Vagina (tissue), 2 donors: Measurements from ENCODE around the gene FRMD4A. TPM values are rescaled to one million over a fixed set of nuclear protein-coding genes. Genes with fewer than 3 reads are reported as not detected.

ENCODE experiments used
- DNase-seq, 2 donors: peaks; one replicate each; pipeline ENCODE4 v3.0.0-alpha.2; 2017; ENCODE audit errors: extremely low spot score in 2 of 2
- H3K27ac ChIP-seq: fragments of 200-600 bp; sonication (generic); one replicate; pipeline ENCODE4 v1.5.1; 2019
- H3K27me3 ChIP-seq: fragments of 200-600 bp; sonication (generic); one replicate; pipeline ENCODE4 v1.5.1; 2019
- H3K36me3 ChIP-seq, 2 donors: fragments of 200-600 bp; sonication (generic); one replicate each; pipeline ENCODE4 v1.5.1; 2017 to 2019
- H3K4me1 ChIP-seq: fragments of 200-600 bp; sonication (generic); one replicate; pipeline ENCODE4 v1.5.1; 2019
- H3K4me3 ChIP-seq, 2 donors: fragments of 200-600 bp; sonication (generic); 1 replicate in 1 of 2; 2 replicates in 1 of 2; pipeline ENCODE4 v1.5.1; 2016 to 2019
- H3K9me3 ChIP-seq: fragments of 200-600 bp; sonication (generic); one replicate; pipeline ENCODE4 v1.5.1; 2019
- CTCF ChIP-seq, 3 experiments: fragments of 450-650 bp in 2 of 3; fragments of 200-600 bp in 1 of 3; sonication (generic) in 1 of 3; IDR thresholded peaks; one replicate each; pipeline ENCODE4 v1.5.1; 2017 to 2019; ENCODE audit warnings: antibody characterized with exemption in 3 of 3, mild to moderate bottlenecking in 2 of 3, moderate library complexity in 2 of 3
- POLR2A ChIP-seq, 2 donors: fragments of 450-650 bp; IDR thresholded peaks; one replicate each; pipeline ENCODE4 v1.6.1; 2017; ENCODE audit warnings: antibody characterized with exemption in 2 of 2, mild to moderate bottlenecking in 2 of 2, moderate library complexity in 2 of 2
- POLR2AphosphoS5 ChIP-seq, 2 donors: sonication (generic); formaldehyde crosslinking; IDR thresholded peaks; one replicate each; pipeline ENCODE4 v1.9.0; 2017; ENCODE audit warnings: antibody characterized with exemption in 2 of 2, mild to moderate bottlenecking in 2 of 2, low read depth in 1 of 2; ENCODE audit not compliant: insufficient read depth in 1 of 2
- intact Hi-C: fragments of 100-400 bp; cut with DNase I; formaldehyde crosslinking; loops from one replicate; pipeline ENCODE4 v1.15.1; 2023
- total RNA-seq: library from RNA; depleted of rRNA; stranded (reverse); fragments of >200 nt; gene quantifications from one replicate; pipeline ENCODE4 v1.2.3, GENCODE V29; 2016

The FRMD4A gene
- total RNA-seq, 1 donor from 2014 or later = 24.8 TPM

- TF ChIP-seq POLR2A (IDR thresholded peaks at IDR 0.05) = no peak
- TF ChIP-seq CTCF (IDR thresholded peaks at IDR 0.05) = no peak
- no peak for TF ChIP-seq POLR2AphosphoS5 (IDR thresholded peaks at IDR 0.05; ENCODE audit: insufficient read depth in 1 of 2, low read depth in 1 of 2)
- Histone ChIP-seq H3K36me3 (no peaks in the 10 kb centered on the region), H3K9me3 (no peaks in the 10 kb centered on the region), H3K4me3 (peak overlapping the region; percentile 39 to 43), H3K27me3 (no peaks in the 10 kb centered on the region), H3K27ac (no peak overlapping the region), H3K4me1 (peaks cover 41% of the 10 kb centered on the region)
- DNase-seq = no peak
- intact Hi-C loops = no loop called here
Measured at GRCh38 chr10:13708256-13708990, 622.3 kb downstream of the FRMD4A start.

- H3K9me3 ChIP-seq = no peaks in the 10 kb centered on the region
- no peak overlapping the region for H3K27ac ChIP-seq
- TF ChIP-seq POLR2AphosphoS5 (IDR thresholded peaks at IDR 0.05; ENCODE audit: insufficient read depth in 1 of 2, low read depth in 1 of 2) (peak; percentile 52 to 61), POLR2A (IDR thresholded peaks at IDR 0.05) (no peak)
- DNase-seq = peak in 1 of 2 donors; percentile 89
- H3K36me3 ChIP-seq = no peaks in the 10 kb centered on the region
- no peaks in the 10 kb centered on the region for H3K27me3 ChIP-seq
- peaks cover 31% of the 10 kb centered on the region for H3K4me1 ChIP-seq
- peak overlapping the region; percentile 39 to 43 for H3K4me3 ChIP-seq
- intact Hi-C loops = no loop called here
Measured at GRCh38 chr10:13707156-13707881, 623.4 kb downstream of the FRMD4A start.

GRCh38 chr10:13706604-13707003 lies 624.1 kb downstream of the FRMD4A start:
- TF ChIP-seq POLR2AphosphoS5 (IDR thresholded peaks at IDR 0.05; ENCODE audit: insufficient read depth in 1 of 2, low read depth in 1 of 2) = no peak
- TF ChIP-seq POLR2A (IDR thresholded peaks at IDR 0.05) = no peak
- TF ChIP-seq CTCF (IDR thresholded peaks at IDR 0.05) = no peak
- intact Hi-C loops = no loop called here
- Histone ChIP-seq H3K4me3 (peak overlapping the region; percentile 39 to 43), H3K4me1 (peaks cover 31% of the 10 kb centered on the region), H3K9me3 (no peaks in the 10 kb centered on the region), H3K27me3 (no peaks in the 10 kb centered on the region), H3K27ac (no peak overlapping the region), H3K36me3 (peaks cover 0 to 2% of the 10 kb centered on the region in 2 donors)
- no peak for DNase-seq

GRCh38 chr10:13706175-13706574 lies 624.5 kb downstream of the FRMD4A start:
- TF ChIP-seq CTCF (IDR thresholded peaks at IDR 0.05) (no peak), POLR2A (IDR thresholded peaks at IDR 0.05) (no peak), POLR2AphosphoS5 (IDR thresholded peaks at IDR 0.05; ENCODE audit: insufficient read depth in 1 of 2, low read depth in 1 of 2) (no peak)
- no peaks in the 10 kb centered on the region for H3K27me3 ChIP-seq
- no peak overlapping the region for H3K27ac ChIP-seq
- peaks cover 31% of the 10 kb centered on the region for H3K4me1 ChIP-seq
- peak overlapping the region in 1 of 2 donors; percentile 39 for H3K4me3 ChIP-seq
- no peak for DNase-seq
- H3K36me3 ChIP-seq = peaks cover 0 to 6% of the 10 kb centered on the region in 2 donors
- intact Hi-C loops = no loop called here
- no peaks in the 10 kb centered on the region for H3K9me3 ChIP-seq

GRCh38 chr10:13705526-13706174 lies 625.1 kb downstream of the FRMD4A start:
- Histone ChIP-seq H3K27ac (no peak overlapping the region), H3K36me3 (peaks cover 0 to 11% of the 10 kb centered on the region in 2 donors), H3K9me3 (no peaks in the 10 kb centered on the region), H3K4me1 (peaks cover 31% of the 10 kb centered on the region), H3K4me3 (no peak overlapping the region), H3K27me3 (no peaks in the 10 kb centered on the region)
- no peak for DNase-seq
- intact Hi-C loops = no loop called here
- TF ChIP-seq CTCF (IDR thresholded peaks at IDR 0.05) (no peak), POLR2A (IDR thresholded peaks at IDR 0.05) (no peak), POLR2AphosphoS5 (IDR thresholded peaks at IDR 0.05; ENCODE audit: insufficient read depth in 1 of 2, low read depth in 1 of 2) (no peak)
